Adrenal gland (tissue), 5 donors: ENCODE data around the gene BSG.
A peak's percentile ranks its signal among the peaks of the same experiment; 100 is the strongest.

Experiments used
- CTCF ChIP-seq, 6 experiments: fragments of 450-650 bp in 4 of 6; fragments of 200-600 bp in 2 of 6; sonication (generic) in 1 of 6; IDR thresholded peaks; 1 replicate in 5 of 6; 2 replicates in 1 of 6; pipeline versions ENCODE4 v1.5.1 to v1.8.0; 2016 to 2021; ENCODE audit warnings: antibody characterized with exemption in 6 of 6, mild to moderate bottlenecking in 2 of 6, moderate library complexity in 1 of 6
- POLR2A ChIP-seq, 2 donors: fragments of 450-650 bp; IDR thresholded peaks; one replicate each; pipeline ENCODE4 v1.6.1; 2017; ENCODE audit warnings: antibody characterized with exemption in 2 of 2, mild to moderate bottlenecking in 2 of 2, moderate library complexity in 1 of 2
- donor health status: DM: no; HTN: no; CAD: no.

- TF ChIP-seq CTCF (IDR thresholded peaks at IDR 0.05) (no peak), POLR2A (IDR thresholded peaks at IDR 0.05) (peak in 1 of 2 donors; percentile 68)
Observed at GRCh38 chr19:632579-633067, 60.2 kb downstream of the BSG start.
